H9 (cell line): ENCODE results near the gene LTV1. TPM values are rescaled to one million over a fixed set of nuclear protein-coding genes. Genes with fewer than 3 reads are reported as not detected.
"Not testable (repeated sequence)": the region's sequence is repeated elsewhere in the genome, so short reads cannot be mapped to it uniquely, and the experiment has no call there.

ENCODE experiments used
- DNase-seq: peaks from one replicate; pipeline ENCODE4 v3.0.0-alpha.2; 2017
- H2AFZ ChIP-seq: one replicate; pipeline ENCODE4 v1.6.1; 2013; ENCODE audit warnings: mild to moderate bottlenecking, low read length, control low read depth, moderate library complexity
- H2AK5ac ChIP-seq: 2 replicates; pipeline ENCODE4 v1.6.1; 2013; ENCODE audit warnings: low read length, control low read depth, mixed read lengths; ENCODE audit not compliant: insufficient read length
- H2BK120ac ChIP-seq: one replicate; pipeline ENCODE4 v1.6.1; 2013; ENCODE audit warnings: low read depth, mild to moderate bottlenecking, low read length, control low read depth, inconsistent platforms; ENCODE audit not compliant: poor library complexity, severe bottlenecking
- H2BK12ac ChIP-seq: 2 replicates; pipeline ENCODE4 v1.6.1; 2013; ENCODE audit warnings: low read length, control low read depth, mixed read lengths, low read depth; ENCODE audit not compliant: insufficient read length
- H2BK15ac ChIP-seq: 2 replicates; pipeline ENCODE4 v1.6.1; 2013; ENCODE audit warnings: low read depth, low read length, control low read depth
- H2BK20ac ChIP-seq: one replicate; pipeline ENCODE4 v1.6.1; 2013; ENCODE audit warnings: low read depth, mild to moderate bottlenecking, low read length, control low read depth, inconsistent platforms; ENCODE audit not compliant: poor library complexity, severe bottlenecking
- H2BK5ac ChIP-seq: 2 replicates; pipeline ENCODE4 v1.6.1; 2013; ENCODE audit warnings: low read length, control low read depth, mixed read lengths; ENCODE audit not compliant: insufficient read length
- H3K14ac ChIP-seq: 2 replicates; pipeline ENCODE4 v1.6.1; 2013; ENCODE audit warnings: low read length, control low read depth; ENCODE audit not compliant: insufficient read depth
- H3K18ac ChIP-seq: 2 replicates; pipeline ENCODE4 v1.6.1; 2013; ENCODE audit warnings: low read depth, mild to moderate bottlenecking, mixed read lengths, low read length, control low read depth; ENCODE audit not compliant: insufficient read length
- H3K23ac ChIP-seq: 2 replicates; pipeline ENCODE4 v1.6.1; 2013; ENCODE audit warnings: low read length, control low read depth, mixed read lengths, low read depth; ENCODE audit not compliant: insufficient read length
- H3K23me2 ChIP-seq: 2 replicates; pipeline ENCODE4 v1.6.1; 2013; ENCODE audit warnings: low read depth, mild to moderate bottlenecking, mixed read lengths, low read length, control low read depth; ENCODE audit not compliant: insufficient read length, poor library complexity, severe bottlenecking
- H3K27ac ChIP-seq: 2 replicates; pipeline ENCODE4 v1.5.1; 2013; ENCODE audit warnings: low read length, control low read depth, mixed read lengths, low read depth; ENCODE audit not compliant: insufficient read length
- H3K27me3 ChIP-seq: 2 replicates; pipeline ENCODE4 v1.6.1; 2013; ENCODE audit warnings: low read length, control low read depth, inconsistent platforms; ENCODE audit not compliant: insufficient read depth
- H3K4ac ChIP-seq: 2 replicates; pipeline ENCODE4 v1.6.1; 2013; ENCODE audit warnings: low read depth, mild to moderate bottlenecking, control low read depth, inconsistent platforms, low read length, moderate library complexity
- H3K4me1 ChIP-seq: 2 replicates; pipeline ENCODE4 v1.6.1; 2013; ENCODE audit warnings: low read length, control low read depth, inconsistent platforms; ENCODE audit not compliant: insufficient read depth
- H3K4me2 ChIP-seq: 2 replicates; pipeline ENCODE4 v1.6.1; 2013; ENCODE audit warnings: low read length, control low read depth, mixed read lengths; ENCODE audit not compliant: insufficient read length, insufficient read depth
- H3K56ac ChIP-seq: 2 replicates; pipeline ENCODE4 v1.6.1; 2013; ENCODE audit warnings: low read depth, mild to moderate bottlenecking, mixed read lengths, low read length, control low read depth; ENCODE audit not compliant: insufficient read length
- H3K79me1 ChIP-seq: 2 replicates; pipeline ENCODE4 v1.6.1; 2013; ENCODE audit warnings: low read depth, mild to moderate bottlenecking, moderate library complexity, low read length, control low read depth, inconsistent platforms; ENCODE audit not compliant: insufficient read depth, poor library complexity, severe bottlenecking
- H3K79me2 ChIP-seq: 2 replicates; pipeline ENCODE4 v1.6.1; 2013; ENCODE audit warnings: low read length, control low read depth, inconsistent platforms; ENCODE audit not compliant: insufficient read depth
- H3K9ac ChIP-seq: 2 replicates; pipeline ENCODE4 v1.6.1; 2013; ENCODE audit warnings: low read length, control low read depth, mixed read lengths; ENCODE audit not compliant: insufficient read length; ENCODE audit errors: extremely low read depth
- H3K9me3 ChIP-seq: one replicate; pipeline ENCODE4 v1.6.1; 2013; ENCODE audit warnings: low read depth, low read length, inconsistent platforms; ENCODE audit not compliant: control insufficient read depth
- H3T11ph ChIP-seq: one replicate; pipeline ENCODE4 v1.6.1; 2013; ENCODE audit warnings: mild to moderate bottlenecking, low read length, control low read depth, inconsistent platforms
- H4K20me1 ChIP-seq: one replicate; pipeline ENCODE4 v1.6.1; 2013; ENCODE audit not compliant: control insufficient read depth, insufficient read length, insufficient read depth
- H4K5ac ChIP-seq: 2 replicates; pipeline ENCODE4 v1.6.1; 2013; ENCODE audit warnings: low read depth, mild to moderate bottlenecking, mixed read lengths, low read length, control low read depth; ENCODE audit not compliant: insufficient read length
- H4K8ac ChIP-seq: replicated peaks from 2 replicates; pipeline ENCODE4 v1.6.1; 2013; ENCODE audit warnings: low read length, control low read depth, mixed read lengths, low read depth; ENCODE audit not compliant: insufficient read length
- H4K91ac ChIP-seq: 2 replicates; pipeline ENCODE4 v1.6.1; 2013; ENCODE audit warnings: low read depth, mild to moderate bottlenecking, moderate library complexity, mixed read lengths, low read length, control low read depth; ENCODE audit not compliant: insufficient read length
- H3K27ac Mint-ChIP-seq, 3 experiments: 2 replicates in 2 of 3; 3 replicates in 1 of 3; pipeline ENCODE4 v1.8.0; 2020 to 2021; ENCODE audit warnings: mixed read lengths in 3 of 3, mild to moderate bottlenecking in 1 of 3, moderate library complexity in 1 of 3
- H3K27me3 Mint-ChIP-seq: 2 replicates; pipeline ENCODE4 v1.8.0; 2021; ENCODE audit warnings: low read depth, mild to moderate bottlenecking, moderate library complexity, mixed read lengths
- H3K36me3 Mint-ChIP-seq, 3 experiments: 2 replicates in 2 of 3; 3 replicates in 1 of 3; pipeline ENCODE4 v1.8.0; 2020 to 2021; ENCODE audit warnings: low read depth in 3 of 3, mixed read lengths in 3 of 3; ENCODE audit not compliant: insufficient read depth in 1 of 3
- H3K4me1 Mint-ChIP-seq, 2 experiments: 2 replicates each; pipeline ENCODE4 v1.8.0; 2020; ENCODE audit warnings: mixed read lengths in 2 of 2
- H3K4me3 Mint-ChIP-seq, 2 experiments: 2 replicates in 1 of 2; 3 replicates in 1 of 2; pipeline ENCODE4 v1.8.0; 2020 to 2021; ENCODE audit warnings: mild to moderate bottlenecking in 2 of 2, mixed read lengths in 2 of 2, moderate library complexity in 1 of 2
- H3K9me3 Mint-ChIP-seq, 2 experiments: 2 replicates in 1 of 2; 3 replicates in 1 of 2; pipeline ENCODE4 v1.8.0; 2020; ENCODE audit warnings: mild to moderate bottlenecking in 2 of 2, mixed read lengths in 2 of 2, moderate library complexity in 1 of 2
- WGBS: extraction: QIAGEN DNeasy Blood & Tissue Kit; methylation state at CpG from one replicate; pipeline ENCODE4 v1.1.7; 2013; ENCODE audit warnings: missing lambda C conversion rate, low lambda C conversion rate, mixed read lengths; ENCODE audit not compliant: insufficient read length; ENCODE audit errors: extremely low coverage; 5-methylcytosine and 5-hydroxymethylcytosine counted together
- total RNA-seq: library from RNA; stranded (reverse); gene quantifications from 2 replicates; pipeline ENCODE4 v1.2.1, GENCODE V29; 2021

Gene LTV1
- total RNA-seq, 1 experiment from 2014 or later = 62.9 TPM

GRCh38 chr6:143871202-143871730 is 28.1 kb downstream of the LTV1 start:
- not testable (repeated sequence) for H4K91ac ChIP-seq, H3T11ph ChIP-seq, H2AFZ ChIP-seq, H3K56ac ChIP-seq, H3K23me2 ChIP-seq, H3K79me1 ChIP-seq, H4K8ac ChIP-seq, H3K4me2 ChIP-seq, H4K5ac ChIP-seq, H3K27me3 ChIP-seq, H3K27ac Mint-ChIP-seq, H3K27ac ChIP-seq, H3K4me1 ChIP-seq, H4K20me1 ChIP-seq, H3K9me3 ChIP-seq, H2BK12ac ChIP-seq, H2BK20ac ChIP-seq, H3K9ac ChIP-seq, H2BK5ac ChIP-seq, H3K14ac ChIP-seq, DNase-seq, H3K4ac ChIP-seq, H2AK5ac ChIP-seq, H3K18ac ChIP-seq, H3K4me3 Mint-ChIP-seq, H3K4me1 Mint-ChIP-seq, H2BK120ac ChIP-seq, H3K27me3 Mint-ChIP-seq, H2BK15ac ChIP-seq, H3K79me2 ChIP-seq, H3K23ac ChIP-seq
- WGBS = no CpG with 5 or more reads among the region's 1 CpG
- H3K36me3 Mint-ChIP-seq = peaks cover 4 to 13% (median 7%) of the 10 kb centered on the region in 3 experiments; a peak in 6 of 7 replicates
- peaks cover 15 to 24% of the 10 kb centered on the region in 2 experiments for H3K9me3 Mint-ChIP-seq
